ENCODE results near the gene SRGAP1. TPM values are rescaled to one million over a fixed set of nuclear protein-coding genes. Genes with fewer than 3 reads are reported as not detected.

Gene SRGAP1
- total RNA-seq, 6 donors from 2014 or later, result 4.7 to 36.7 (median 14.0) TPM

GRCh38 chr12:63864454-63864706, 19.9 kb downstream of the SRGAP1 start:
- DNase-seq (no peak), ATAC-seq (ENCODE audit: low FRiP score in 2 of 2) (no peak)
- Histone ChIP-seq H3K4me1 (peaks cover 0 to 8% (median 2%) of the 10 kb centered on the region in 4 donors), H3K27ac (no peak overlapping the region), H3K9me3 (no peaks in the 10 kb centered on the region), H3K27me3 (no peaks in the 10 kb centered on the region), H3K4me3 (no peak overlapping the region), H3K36me3 (no peaks in the 10 kb centered on the region)
- TF ChIP-seq POLR2A (IDR thresholded peaks at IDR 0.05), result no peak
- TF ChIP-seq CTCF (IDR thresholded peaks at IDR 0.05), result no peak
- TF ChIP-seq EP300 (IDR thresholded peaks at IDR 0.05), result no peak
- TF ChIP-seq POLR2AphosphoS5 (IDR thresholded peaks at IDR 0.05), result no peak

- no peak for ATAC-seq (ENCODE audit: low FRiP score in 2 of 2)
- Histone ChIP-seq H3K9me3 (no peaks in the 10 kb centered on the region), H3K4me1 (peaks cover 0 to 8% (median 2%) of the 10 kb centered on the region in 4 donors), H3K36me3 (no peaks in the 10 kb centered on the region), H3K27me3 (no peaks in the 10 kb centered on the region), H3K27ac (no peak overlapping the region), H3K4me3 (no peak overlapping the region)
- 97 to 98% methylated on average over 8 of the region's 8 CpGs for WGBS, 2 donors
- no peak for DNase-seq
- no peak for TF ChIP-seq CTCF (IDR thresholded peaks at IDR 0.05)
- TF ChIP-seq POLR2A (IDR thresholded peaks at IDR 0.05), result no peak
- no peak for TF ChIP-seq POLR2AphosphoS5 (IDR thresholded peaks at IDR 0.05)
- TF ChIP-seq EP300 (IDR thresholded peaks at IDR 0.05), result no peak
Measured at GRCh38 chr12:63865448-63865847, 20.9 kb downstream of the SRGAP1 start.

GRCh38 chr12:63867053-63867452, 22.6 kb downstream of the SRGAP1 start:
- DNase-seq (no peak), ATAC-seq (ENCODE audit: low FRiP score in 2 of 2) (no peak)
- Histone ChIP-seq H3K36me3 (no peaks in the 10 kb centered on the region), H3K4me1 (peaks cover 0 to 8% (median 2%) of the 10 kb centered on the region in 4 donors), H3K27ac (no peak overlapping the region), H3K4me3 (no peak overlapping the region), H3K9me3 (no peaks in the 10 kb centered on the region), H3K27me3 (no peaks in the 10 kb centered on the region)
- WGBS, 2 donors, result 89 to 94% methylated on average over 3 of the region's 3 CpGs
- TF ChIP-seq POLR2AphosphoS5 (IDR thresholded peaks at IDR 0.05) (no peak), CTCF (IDR thresholded peaks at IDR 0.05) (no peak), POLR2A (IDR thresholded peaks at IDR 0.05) (no peak), EP300 (IDR thresholded peaks at IDR 0.05) (no peak)

- TF ChIP-seq POLR2AphosphoS5 (IDR thresholded peaks at IDR 0.05) (no peak), EP300 (IDR thresholded peaks at IDR 0.05) (no peak), CTCF (IDR thresholded peaks at IDR 0.05) (no peak), POLR2A (IDR thresholded peaks at IDR 0.05) (no peak)
- DNase-seq (no peak), ATAC-seq (ENCODE audit: low FRiP score in 2 of 2) (no peak)
- Histone ChIP-seq H3K36me3 (no peaks in the 10 kb centered on the region), H3K27me3 (no peaks in the 10 kb centered on the region), H3K9me3 (no peaks in the 10 kb centered on the region), H3K4me1 (no peaks in the 10 kb centered on the region), H3K27ac (no peak overlapping the region), H3K4me3 (no peak overlapping the region)
- 87 to 93% methylated on average over 1 of the region's 1 CpG for WGBS, 2 donors
Measured at GRCh38 chr12:63869656-63870055, 25.2 kb downstream of the SRGAP1 start.

- no peak for ATAC-seq (ENCODE audit: low FRiP score in 2 of 2)
- Histone ChIP-seq H3K27me3 (no peaks in the 10 kb centered on the region), H3K4me1 (no peaks in the 10 kb centered on the region), H3K4me3 (no peak overlapping the region), H3K36me3 (no peaks in the 10 kb centered on the region), H3K27ac (no peak overlapping the region), H3K9me3 (no peaks in the 10 kb centered on the region)
- TF ChIP-seq POLR2AphosphoS5 (IDR thresholded peaks at IDR 0.05), result no peak
- no peak for TF ChIP-seq POLR2A (IDR thresholded peaks at IDR 0.05)
- no peak for TF ChIP-seq EP300 (IDR thresholded peaks at IDR 0.05)
- no peak for TF ChIP-seq CTCF (IDR thresholded peaks at IDR 0.05)
- WGBS, 2 donors, result 63 to 82% methylated on average over 4 of the region's 4 CpGs
- no peak for DNase-seq
Measured at GRCh38 chr12:63870838-63871237, 26.3 kb downstream of the SRGAP1 start.

Data from upper lobe of left lung (tissue), 6 donors.